ENCODE results near the gene GLUL. TPM values are rescaled to one million over a fixed set of nuclear protein-coding genes. Genes with fewer than 3 reads are reported as not detected.

Gene GLUL
- total RNA-seq, 1 experiment from 2014 or later: 165 TPM

- POLR2A ChIA-PET: no interaction called here
- Histone ChIP-seq H3K4me1 (ENCODE audit: control insufficient read depth in 1 of 2, insufficient read depth in 2 of 2, low read length in 2 of 2) (no peaks in the 10 kb centered on the region), H3K27ac (ENCODE audit: low read depth, low read length) (no peak overlapping the region), H3K9me2 (ENCODE audit: insufficient read depth) (no peaks in the 10 kb centered on the region), H3K27me3 (ENCODE audit: insufficient read depth, low read length) (no peaks in the 10 kb centered on the region), H3K36me3 (ENCODE audit: control insufficient read depth in 1 of 2, insufficient read depth in 2 of 2, low read length in 2 of 2) (no peaks in the 10 kb centered on the region), H3K4me2 (ENCODE audit: low read length) (no peak overlapping the region), H3K4me3 (replicated peaks in 1 of 2; ENCODE audit: low read depth in 1 of 2, low read length in 2 of 2) (no peak overlapping the region), H4K20me1 (ENCODE audit: insufficient read depth) (no peaks in the 10 kb centered on the region), H3K9me3 (ENCODE audit: control insufficient read depth in 1 of 2, insufficient read depth in 1 of 2, low read depth in 1 of 2, low read length in 2 of 2) (no peaks in the 10 kb centered on the region), H2AFZ (ENCODE audit: low read depth, low read length, poor library complexity, severe bottlenecking) (no peak overlapping the region), H3K9ac (ENCODE audit: low read length) (no peak overlapping the region), H3K79me2 (ENCODE audit: insufficient read depth, low read length) (no peaks in the 10 kb centered on the region)
- RAD21 ChIA-PET (ENCODE audit: low non-redundant PET in 1 of 2, low total read pairs in 2 of 2, uncharacterized antibody in 2 of 2, unreplicated experiment in 2 of 2): no interaction called here
- ATAC-seq (no peak), DNase-seq (ENCODE audit: low read depth, low spot score) (no peak)
- CTCF ChIA-PET: no interaction called here
- no TSS peak for BruUV-seq (replicated peaks)
- TF ChIP-seq CEBPB (IDR thresholded peaks at IDR 0.05; ENCODE audit: low read depth): no peak
- TF ChIP-seq EZH2phosphoT487 (IDR thresholded peaks at IDR 0.05; ENCODE audit: borderline replicate concordance): no peak
- TF ChIP-seq YY1 (IDR thresholded peaks at IDR 0.05; ENCODE audit: extremely low read depth, insufficient replicate concordance, low read depth, low read length): no peak
- TF ChIP-seq JUND (IDR thresholded peaks at IDR 0.05): no peak
- no peak for TF ChIP-seq SIN3A (IDR thresholded peaks at IDR 0.05; ENCODE audit: low read depth)
- no peak for TF ChIP-seq CBX3 (IDR thresholded peaks at IDR 0.05; ENCODE audit: low read depth)
- TF ChIP-seq TCF7L2 (IDR thresholded peaks at IDR 0.05; ENCODE audit: borderline replicate concordance, extremely low read depth, insufficient read depth, insufficient read length): no peak
- no peak for TF ChIP-seq RAD21 (IDR thresholded peaks at IDR 0.05; ENCODE audit: low read depth)
- no peak for TF ChIP-seq FOSL1 (IDR thresholded peaks at IDR 0.05; ENCODE audit: low read depth)
- intact Hi-C loops (cut with micrococcal nuclease): no loop called here
These were observed 25.0 kb downstream of the GLUL start for GRCh38 chr1:182366596-182366995.

- no peak for TF ChIP-seq ELF1 (IDR thresholded peaks at IDR 0.05; ENCODE audit: borderline replicate concordance, low read depth)
- no peak for TF ChIP-seq POLR2AphosphoS5 (IDR thresholded peaks at IDR 0.05; ENCODE audit: low read depth, low read length)
- no peak for TF ChIP-seq POLR2A (IDR thresholded peaks at IDR 0.05; ENCODE audit: borderline replicate concordance, extremely low read depth, insufficient read depth, insufficient read length)
- TF ChIP-seq CBX3 (IDR thresholded peaks at IDR 0.05; ENCODE audit: low read depth): no peak
- TF ChIP-seq ZBTB33 (IDR thresholded peaks at IDR 0.05; ENCODE audit: extremely low read depth, insufficient replicate concordance, low read length): no peak
- TF ChIP-seq JUND (IDR thresholded peaks at IDR 0.05): no peak
- no TSS peak for BruUV-seq (replicated peaks)
- Histone ChIP-seq H3K9me2 (ENCODE audit: insufficient read depth) (no peaks in the 10 kb centered on the region), H3K4me3 (replicated peaks in 1 of 2; ENCODE audit: low read depth in 1 of 2, low read length in 2 of 2) (no peak overlapping the region), H3K4me1 (ENCODE audit: control insufficient read depth in 1 of 2, insufficient read depth in 2 of 2, low read length in 2 of 2) (no peaks in the 10 kb centered on the region), H3K9ac (ENCODE audit: low read length) (no peak overlapping the region), H3K4me2 (ENCODE audit: low read length) (no peak overlapping the region), H4K20me1 (ENCODE audit: insufficient read depth) (no peaks in the 10 kb centered on the region), H3K36me3 (ENCODE audit: control insufficient read depth in 1 of 2, insufficient read depth in 2 of 2, low read length in 2 of 2) (no peaks in the 10 kb centered on the region), H2AFZ (ENCODE audit: low read depth, low read length, poor library complexity, severe bottlenecking) (no peak overlapping the region), H3K9me3 (ENCODE audit: control insufficient read depth in 1 of 2, insufficient read depth in 1 of 2, low read depth in 1 of 2, low read length in 2 of 2) (no peaks in the 10 kb centered on the region), H3K27ac (ENCODE audit: low read depth, low read length) (no peak overlapping the region), H3K79me2 (ENCODE audit: insufficient read depth, low read length) (no peaks in the 10 kb centered on the region), H3K27me3 (ENCODE audit: insufficient read depth, low read length) (no peaks in the 10 kb centered on the region)
- RAD21 ChIA-PET (ENCODE audit: low non-redundant PET in 1 of 2, low total read pairs in 2 of 2, uncharacterized antibody in 2 of 2, unreplicated experiment in 2 of 2): no interaction called here
- POLR2A ChIA-PET: no interaction called here
- DNase-seq (ENCODE audit: low read depth, low spot score) (no peak), ATAC-seq (no peak)
- intact Hi-C loops (cut with micrococcal nuclease): no loop called here
- CTCF ChIA-PET: no interaction called here
These were observed 31.9 kb downstream of the GLUL start for GRCh38 chr1:182359645-182360044.
